Rectal smooth muscle tissue (tissue), 1 donor: ENCODE results near the gene ARHGEF28.

ENCODE experiments used
- H3K27ac ChIP-seq: one replicate; pipeline ENCODE4 v1.7.0; 2013; ENCODE audit warnings: low read depth, low read length, inconsistent platforms
- H3K27me3 ChIP-seq: one replicate; pipeline ENCODE4 v1.7.0; 2013; ENCODE audit warnings: low read length; ENCODE audit not compliant: control insufficient read depth, insufficient read depth
- H3K36me3 ChIP-seq: one replicate; pipeline ENCODE4 v1.7.0; 2013; ENCODE audit warnings: low read length; ENCODE audit not compliant: control insufficient read depth, insufficient read depth
- H3K4me1 ChIP-seq: one replicate; pipeline ENCODE4 v1.7.0; 2013; ENCODE audit warnings: low read length; ENCODE audit not compliant: control insufficient read depth, insufficient read depth
- H3K4me3 ChIP-seq: one replicate; pipeline ENCODE4 v1.7.0; 2013; ENCODE audit warnings: low read length
- H3K9ac ChIP-seq: one replicate; pipeline ENCODE4 v1.7.0; 2013; ENCODE audit warnings: low read length

Gene ARHGEF28

GRCh38 chr5:73917891-73918290, 291.9 kb downstream of the ARHGEF28 start:
- Histone ChIP-seq H3K4me3 (no peak overlapping the region), H3K9ac (no peak overlapping the region), H3K4me1 (no peaks in the 10 kb centered on the region), H3K27me3 (no peaks in the 10 kb centered on the region), H3K36me3 (no peaks in the 10 kb centered on the region), H3K27ac (no peak overlapping the region)

DNA sequence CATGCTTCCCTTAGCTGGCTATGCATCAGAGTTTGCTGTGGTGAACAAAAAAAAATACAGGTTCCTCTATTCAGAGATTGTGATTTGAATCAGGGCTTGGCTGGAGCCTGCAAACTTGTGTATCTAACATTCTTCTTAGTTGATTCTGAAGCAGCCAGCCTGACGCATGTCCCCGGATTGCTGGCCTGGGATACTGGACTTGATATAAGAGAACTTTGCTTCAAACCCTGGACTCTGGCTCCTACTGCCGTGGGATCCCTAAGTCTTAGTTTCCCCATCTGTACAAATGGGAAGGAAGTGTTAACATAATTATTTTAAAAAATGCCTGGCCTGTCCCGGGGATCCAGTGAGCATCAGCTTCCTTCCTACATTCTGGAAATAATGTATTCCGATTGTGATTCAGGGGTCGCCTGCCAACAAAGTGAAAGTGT, 292.8 kb downstream of the ARHGEF28 start:
- Histone ChIP-seq H3K4me3 (no peak overlapping the region), H3K9ac (no peak overlapping the region), H3K4me1 (no peaks in the 10 kb centered on the region), H3K27me3 (no peaks in the 10 kb centered on the region), H3K36me3 (no peaks in the 10 kb centered on the region), H3K27ac (no peak overlapping the region)

DNA sequence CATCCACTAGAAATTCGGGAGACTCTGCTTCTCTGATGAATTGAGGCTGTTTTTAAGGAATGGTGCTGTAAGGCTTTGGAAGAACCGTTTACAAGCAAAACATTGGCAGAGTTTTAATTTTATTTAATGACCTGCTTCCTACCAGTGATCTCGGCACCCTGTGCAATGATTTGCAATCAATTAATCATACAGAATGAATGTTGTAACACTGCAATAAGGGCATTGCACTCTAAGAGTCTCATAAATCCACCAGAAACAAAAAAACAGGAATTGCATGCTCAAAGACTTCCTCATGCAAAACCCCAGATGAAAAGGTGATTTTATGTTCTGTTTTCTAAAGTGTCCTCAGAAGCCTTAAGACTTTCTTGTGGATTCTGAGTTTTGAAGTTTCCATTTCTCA, 295.7 kb downstream of the ARHGEF28 start:
- Histone ChIP-seq H3K9ac (no peak overlapping the region), H3K27ac (no peak overlapping the region), H3K4me1 (no peaks in the 10 kb centered on the region), H3K4me3 (no peak overlapping the region), H3K36me3 (no peaks in the 10 kb centered on the region), H3K27me3 (no peaks in the 10 kb centered on the region)

DNA sequence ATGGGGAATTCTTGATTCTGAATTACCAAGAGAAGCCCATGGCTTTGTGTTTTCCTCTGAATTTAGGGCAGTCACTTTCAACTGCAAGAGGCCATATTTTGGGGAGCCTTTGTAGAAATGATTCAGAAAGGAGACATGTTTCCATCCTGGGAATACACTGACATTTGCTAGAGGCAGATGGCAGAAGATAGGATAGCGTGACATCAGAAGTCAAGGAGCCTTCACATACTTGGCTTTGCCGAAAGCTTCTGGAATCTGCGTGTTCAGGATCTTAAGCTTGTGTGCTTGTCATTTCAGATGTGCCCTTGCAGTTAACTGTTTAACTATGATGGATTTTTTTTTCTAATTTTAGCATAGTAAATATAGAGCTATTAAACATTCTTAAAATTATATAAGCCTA, 296.2 kb downstream of the ARHGEF28 start:
- Histone ChIP-seq H3K9ac (no peak overlapping the region), H3K27ac (no peak overlapping the region), H3K36me3 (no peaks in the 10 kb centered on the region), H3K4me1 (no peaks in the 10 kb centered on the region), H3K4me3 (no peak overlapping the region), H3K27me3 (no peaks in the 10 kb centered on the region)

GRCh38 chr5:73922875-73923557, 297.0 kb downstream of the ARHGEF28 start:
- no peaks in the 10 kb centered on the region for H3K36me3 ChIP-seq
- no peak overlapping the region for H3K9ac ChIP-seq
- no peaks in the 10 kb centered on the region for H3K4me1 ChIP-seq
- no peak overlapping the region for H3K4me3 ChIP-seq
- no peaks in the 10 kb centered on the region for H3K27me3 ChIP-seq
- H3K27ac ChIP-seq: no peak overlapping the region

- Histone ChIP-seq H3K27ac (no peak overlapping the region), H3K27me3 (no peaks in the 10 kb centered on the region), H3K4me3 (no peak overlapping the region), H3K9ac (no peak overlapping the region), H3K4me1 (no peaks in the 10 kb centered on the region), H3K36me3 (no peaks in the 10 kb centered on the region)
Observed at GRCh38 chr5:73928476-73929070, 302.6 kb downstream of the ARHGEF28 start.

DNA sequence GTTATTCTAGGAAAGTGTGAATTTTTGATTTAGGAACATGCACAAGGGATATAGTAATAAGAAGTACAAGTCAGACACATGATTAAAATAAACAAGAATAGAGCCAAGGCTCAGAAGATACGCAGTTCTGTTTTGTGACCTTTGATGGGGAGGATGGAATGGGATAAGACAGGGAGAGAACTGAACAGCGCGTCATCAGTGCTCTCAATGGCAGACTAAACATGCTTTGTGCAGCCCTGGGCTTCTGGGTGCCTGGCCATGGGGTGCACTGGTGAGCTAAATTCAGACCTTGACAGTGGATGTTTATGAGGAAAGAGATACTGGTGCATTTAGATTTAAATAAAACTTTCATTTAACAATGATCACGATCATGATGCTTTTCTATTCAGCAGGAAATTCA, 309.7 kb downstream of the ARHGEF28 start:
- no peaks in the 10 kb centered on the region for H3K36me3 ChIP-seq
- H3K4me3 ChIP-seq: no peak overlapping the region
- H3K27me3 ChIP-seq: no peaks in the 10 kb centered on the region
- no peaks in the 10 kb centered on the region for H3K4me1 ChIP-seq
- H3K9ac ChIP-seq: no peak overlapping the region
- no peak overlapping the region for H3K27ac ChIP-seq

DNA sequence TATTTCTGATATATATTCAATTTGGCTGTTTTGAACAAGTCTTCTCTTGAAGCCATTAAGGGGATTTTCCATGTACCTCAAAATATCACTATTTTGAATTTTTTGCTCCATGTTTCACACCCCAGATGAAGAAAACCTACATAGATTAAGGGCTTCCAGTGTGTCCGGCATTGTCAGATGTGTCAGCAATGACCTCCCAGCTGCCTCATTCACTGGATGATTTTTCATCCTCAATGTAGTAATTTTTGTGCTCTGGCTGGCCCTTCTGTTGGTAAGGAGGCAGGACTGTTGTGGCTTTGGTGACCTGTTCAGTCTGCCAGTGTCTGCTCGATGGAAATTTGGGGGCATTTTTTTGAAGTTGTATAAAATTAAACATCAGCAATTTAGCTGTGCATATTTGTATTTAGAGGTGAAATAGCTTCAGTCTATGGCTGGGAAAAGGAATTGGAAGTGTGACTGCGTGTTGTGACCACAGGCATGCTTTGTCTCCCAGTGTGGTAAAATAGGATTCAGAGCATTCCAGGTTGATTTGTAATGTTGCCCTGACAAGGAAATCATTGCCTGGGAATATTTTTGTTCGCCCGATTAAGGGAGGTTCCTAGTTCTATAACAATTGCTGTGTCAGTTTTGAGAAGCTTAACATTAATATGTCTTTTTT, 312.4 kb downstream of the ARHGEF28 start:
- H3K27ac ChIP-seq: no peak overlapping the region
- no peak overlapping the region for H3K4me3 ChIP-seq
- no peaks in the 10 kb centered on the region for H3K36me3 ChIP-seq
- H3K4me1 ChIP-seq: no peaks in the 10 kb centered on the region
- H3K9ac ChIP-seq: no peak overlapping the region
- H3K27me3 ChIP-seq: no peaks in the 10 kb centered on the region

GRCh38 chr5:73938938-73939320, 312.9 kb downstream of the ARHGEF28 start:
- H3K27ac ChIP-seq: no peak overlapping the region
- no peak overlapping the region for H3K4me3 ChIP-seq
- H3K9ac ChIP-seq: no peak overlapping the region
- H3K27me3 ChIP-seq: no peaks in the 10 kb centered on the region
- no peaks in the 10 kb centered on the region for H3K4me1 ChIP-seq
- no peaks in the 10 kb centered on the region for H3K36me3 ChIP-seq

- no peak overlapping the region for H3K9ac ChIP-seq
- no peaks in the 10 kb centered on the region for H3K36me3 ChIP-seq
- H3K4me3 ChIP-seq: no peak overlapping the region
- H3K27me3 ChIP-seq: no peaks in the 10 kb centered on the region
- no peaks in the 10 kb centered on the region for H3K4me1 ChIP-seq
- no peak overlapping the region for H3K27ac ChIP-seq
Observed at GRCh38 chr5:73939557-73939956, 313.6 kb downstream of the ARHGEF28 start.

DNA sequence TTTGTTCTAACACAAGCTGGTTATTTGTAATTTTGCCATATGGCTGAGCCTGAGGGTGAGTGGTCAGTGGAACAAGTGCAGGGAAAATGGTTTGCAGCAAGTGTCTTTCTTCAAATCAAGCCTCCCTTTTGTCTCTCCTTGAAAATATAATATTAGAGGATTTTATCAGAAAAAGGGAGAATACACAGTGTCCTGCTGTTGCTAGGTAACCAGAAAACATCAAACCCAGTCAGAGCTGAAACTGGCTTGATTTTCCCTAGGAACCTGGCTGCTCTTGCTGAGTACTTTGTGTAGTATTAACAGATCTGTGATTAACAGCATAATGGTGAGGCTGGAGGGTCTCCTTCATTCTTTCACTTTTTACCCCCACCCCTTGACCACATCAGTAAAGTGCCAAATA, 314.0 kb downstream of the ARHGEF28 start:
- Histone ChIP-seq H3K36me3 (no peaks in the 10 kb centered on the region), H3K27ac (no peak overlapping the region), H3K9ac (no peak overlapping the region), H3K27me3 (no peaks in the 10 kb centered on the region), H3K4me1 (no peaks in the 10 kb centered on the region), H3K4me3 (no peak overlapping the region)

DNA sequence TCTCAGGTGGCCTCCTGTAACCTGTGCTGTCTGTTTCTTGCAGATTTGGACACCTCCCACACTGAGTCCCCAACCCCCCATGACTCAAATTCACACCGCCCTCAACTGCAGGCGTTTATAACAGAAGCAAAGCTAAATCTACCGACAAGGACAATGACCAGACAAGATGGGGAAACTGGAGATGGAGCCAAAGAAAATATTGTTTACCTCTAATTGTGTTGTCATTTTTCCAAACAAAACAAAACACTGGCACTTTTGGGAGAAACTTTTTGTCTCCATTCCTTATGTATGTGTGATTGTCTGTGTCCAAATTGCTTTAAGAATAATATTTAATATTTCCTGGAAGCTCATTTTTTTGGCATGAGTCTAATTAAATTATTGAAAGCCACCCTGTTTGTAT, 314.8 kb downstream of the ARHGEF28 start:
- Histone ChIP-seq H3K36me3 (no peaks in the 10 kb centered on the region), H3K27ac (no peak overlapping the region), H3K27me3 (no peaks in the 10 kb centered on the region), H3K4me3 (no peak overlapping the region), H3K9ac (no peak overlapping the region), H3K4me1 (no peaks in the 10 kb centered on the region)

DNA sequence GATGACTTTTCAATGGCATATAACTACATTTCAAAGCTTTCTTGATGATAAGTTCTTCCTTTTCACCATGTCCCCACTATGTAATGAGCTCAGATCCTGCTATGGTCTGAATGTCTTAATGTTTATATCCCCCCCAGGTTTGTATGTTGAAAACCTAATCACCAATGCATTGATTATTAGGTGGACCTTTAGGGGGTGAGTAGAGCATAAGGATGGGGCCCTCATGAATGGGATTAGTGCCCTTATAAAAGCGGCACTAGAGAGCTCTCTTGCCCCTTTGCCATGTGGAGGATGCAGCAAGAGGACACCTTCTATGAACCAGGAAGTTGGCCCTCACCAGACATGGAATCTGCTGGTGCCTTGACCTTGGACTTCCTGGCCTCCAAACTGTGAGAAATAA, 316.8 kb downstream of the ARHGEF28 start:
- Histone ChIP-seq H3K27ac (no peak overlapping the region), H3K27me3 (no peaks in the 10 kb centered on the region), H3K9ac (no peak overlapping the region), H3K4me3 (no peak overlapping the region), H3K36me3 (no peaks in the 10 kb centered on the region), H3K4me1 (no peaks in the 10 kb centered on the region)
